CD14-positive monocyte (primary cell): Measurements from ENCODE around the gene NDUFB4. TPM values are rescaled to one million over a fixed set of nuclear protein-coding genes. Genes with fewer than 3 reads are reported as not detected.

ENCODE experiments used
- DNase-seq, 3 donors: peaks; one replicate each; pipeline ENCODE4 v3.0.0-alpha.2; 2011 to 2022
- H2AFZ ChIP-seq: 2 replicates; pipeline ENCODE4 v1.6.0; 2012; ENCODE audit warnings: mild to moderate bottlenecking, low read depth, low read length, inconsistent platforms; ENCODE audit not compliant: insufficient read depth, poor library complexity, severe bottlenecking
- H3K27ac ChIP-seq, 2 donors: 1 replicate in 1 of 2; 2 replicates in 1 of 2; pipeline ENCODE4 v1.5.1; 2012 to 2013; ENCODE audit warnings: low read length in 2 of 2, control low read depth in 1 of 2, inconsistent platforms in 1 of 2, low read depth in 1 of 2, mild to moderate bottlenecking in 1 of 2
- H3K27me3 ChIP-seq, 2 donors: one replicate each; pipeline versions ENCODE4 v1.6.0 to v1.6.1; 2011 to 2013; ENCODE audit warnings: low read length in 2 of 2; ENCODE audit not compliant: control insufficient read depth in 2 of 2, insufficient read depth in 2 of 2
- H3K36me3 ChIP-seq, 2 donors: replicated peaks in 1 of 2; 1 replicate in 1 of 2; 2 replicates in 1 of 2; pipeline versions ENCODE4 v1.5.1 to v1.6.1; 2012 to 2013; ENCODE audit warnings: low read length in 2 of 2, control low read depth in 1 of 2, inconsistent platforms in 1 of 2, mild to moderate bottlenecking in 1 of 2; ENCODE audit not compliant: insufficient read depth in 2 of 2, control insufficient read depth in 1 of 2
- H3K4me1 ChIP-seq, 2 donors: 1 replicate in 1 of 2; 2 replicates in 1 of 2; pipeline versions ENCODE4 v1.5.1 to v1.6.1; 2012 to 2013; ENCODE audit warnings: low read length in 2 of 2, control low read depth in 1 of 2, inconsistent platforms in 1 of 2, mild to moderate bottlenecking in 1 of 2, moderate library complexity in 1 of 2; ENCODE audit not compliant: insufficient read depth in 2 of 2, control insufficient read depth in 1 of 2
- H3K4me2 ChIP-seq: replicated peaks from 2 replicates; pipeline ENCODE3; 2012; ENCODE audit warnings: low read length, moderate library complexity, mild to moderate bottlenecking; ENCODE audit not compliant: poor library complexity, severe bottlenecking; ENCODE audit errors: extremely low read depth
- H3K4me3 ChIP-seq, 3 experiments: fragments of 200-600 bp in 1 of 3; sonication (generic) in 1 of 3; replicated peaks in 1 of 3; 1 replicate in 2 of 3; 2 replicates in 1 of 3; pipeline ENCODE4 v1.5.1; 2011 to 2013; ENCODE audit warnings: low read length in 3 of 3, mild to moderate bottlenecking in 3 of 3, control low read depth in 2 of 3, low read depth in 2 of 3, inconsistent platforms in 1 of 3, moderate library complexity in 1 of 3
- H3K79me2 ChIP-seq: 2 replicates; pipeline ENCODE4 v1.6.0; 2012; ENCODE audit warnings: mild to moderate bottlenecking, control low read depth, inconsistent platforms, low read length, moderate library complexity; ENCODE audit not compliant: insufficient read depth
- H3K9ac ChIP-seq: 2 replicates; pipeline ENCODE4 v1.6.0; 2017; ENCODE audit warnings: low read length, mild to moderate bottlenecking; ENCODE audit not compliant: insufficient read depth, poor library complexity, severe bottlenecking
- H3K9me3 ChIP-seq, 2 donors: replicated peaks in 1 of 2; 1 replicate in 1 of 2; 2 replicates in 1 of 2; pipeline versions ENCODE4 v1.5.1 to v1.6.1; 2012 to 2013; ENCODE audit warnings: low read length in 2 of 2, control low read depth in 1 of 2; ENCODE audit not compliant: control insufficient read depth in 1 of 2, insufficient read depth in 1 of 2
- H4K20me1 ChIP-seq: 2 replicates; pipeline ENCODE4 v1.6.0; 2012; ENCODE audit warnings: mild to moderate bottlenecking, low read length, control low read depth, moderate library complexity; ENCODE audit not compliant: insufficient read depth
- H3K27ac Mint-ChIP-seq, 7 donors: one replicate each; pipeline ENCODE4 v1.8.0; 2020; ENCODE audit warnings: mild to moderate bottlenecking in 7 of 7, mixed read lengths in 7 of 7, moderate library complexity in 6 of 7, inconsistent platforms in 2 of 7
- H3K27me3 Mint-ChIP-seq, 3 donors: one replicate each; pipeline ENCODE4 v1.8.0; 2021 to 2022; ENCODE audit warnings: low read depth in 3 of 3, mild to moderate bottlenecking in 3 of 3, mixed read lengths in 3 of 3, moderate library complexity in 3 of 3, inconsistent platforms in 1 of 3
- H3K36me3 Mint-ChIP-seq, 2 donors: one replicate each; pipeline ENCODE4 v1.8.0; 2020; ENCODE audit warnings: mixed read lengths in 2 of 2, inconsistent platforms in 1 of 2, mild to moderate bottlenecking in 1 of 2
- H3K4me1 Mint-ChIP-seq: one replicate; pipeline ENCODE4 v1.8.0; 2020; ENCODE audit warnings: mild to moderate bottlenecking, mixed read lengths
- H3K4me3 Mint-ChIP-seq, 2 donors: one replicate each; pipeline ENCODE4 v1.8.0; 2020; ENCODE audit warnings: mild to moderate bottlenecking in 2 of 2, mixed read lengths in 2 of 2, moderate library complexity in 1 of 2
- H3K9me3 Mint-ChIP-seq, 7 donors: one replicate each; pipeline ENCODE4 v1.8.0; 2020 to 2022; ENCODE audit warnings: mixed read lengths in 7 of 7, mild to moderate bottlenecking in 6 of 7, moderate library complexity in 6 of 7, inconsistent platforms in 2 of 7
- CTCF ChIP-seq: fragments of 200-600 bp; IDR thresholded peaks from one replicate; pipeline ENCODE4 v1.8.0; 2022; ENCODE audit warnings: antibody characterized with exemption, mild to moderate bottlenecking
- intact Hi-C, 2 donors: fragments of 100-400 bp; cut with micrococcal nuclease; formaldehyde crosslinking; loops; one replicate each; pipeline versions ENCODE4 v1.15.0 to v1.15.1; 2023
- polyA plus RNA-seq, 3 donors: library from polyadenylated mRNA; depleted of rRNA in 1 of 3; unstranded in 2 of 3; stranded (reverse) in 1 of 3; fragments of 300-500 nt in 2 of 3; fragments of >200 nt in 1 of 3; fragmentation: Illumina TruSeq in 2 of 3; gene quantifications; 1 replicate in 2 of 3; 2 replicates in 1 of 3; pipeline ENCODE4 v1.2.3, GENCODE V29; 2012 to 2021

Gene NDUFB4
- polyA plus RNA-seq, 3 donors, result 93.7 to 215 (median 173) TPM

- Mint-ChIP-seq H3K4me1 (peaks cover 1% of the 10 kb centered on the region), H3K4me3 (no peak overlapping the region), H3K9me3 (peaks cover 14 to 29% (median 26%) of the 10 kb centered on the region in 7 donors), H3K27ac (no peak overlapping the region), H3K36me3 (no peaks in the 10 kb centered on the region), H3K27me3 (peaks cover 0 to 3% (median 0%) of the 10 kb centered on the region in 3 donors)
- H3K9me3 ChIP-seq, result peaks cover 15 to 16% of the 10 kb centered on the region in 2 donors
- H2AFZ ChIP-seq, result no peak overlapping the region
- no peak overlapping the region for H3K27ac ChIP-seq
- H3K36me3 ChIP-seq, result no peaks in the 10 kb centered on the region
- H4K20me1 ChIP-seq, result no peaks in the 10 kb centered on the region
- no peaks in the 10 kb centered on the region for H3K27me3 ChIP-seq
- DNase-seq, result no peak
- no peak overlapping the region for H3K4me3 ChIP-seq
- H3K9ac ChIP-seq, result no peak overlapping the region
- H3K4me1 ChIP-seq, result no peaks in the 10 kb centered on the region
- no peak for TF ChIP-seq CTCF
- intact Hi-C loops, result no loop called here
- H3K79me2 ChIP-seq, result no peaks in the 10 kb centered on the region
- no peak overlapping the region for H3K4me2 ChIP-seq
These were observed 27.6 kb downstream of the NDUFB4 start for GRCh38 chr3:120623727-120624093.

GRCh38 chr3:120625159-120625586, 29.0 kb downstream of the NDUFB4 start:
- no peak overlapping the region for H3K27ac Mint-ChIP-seq
- no peaks in the 10 kb centered on the region for H3K36me3 Mint-ChIP-seq
- peaks cover 1% of the 10 kb centered on the region for H3K4me1 Mint-ChIP-seq

More at GRCh38 chr3:120625159-120625586, 29.0 kb downstream of the NDUFB4 start:
- H3K36me3 ChIP-seq, result no peaks in the 10 kb centered on the region
- Mint-ChIP-seq H3K4me3 (no peak overlapping the region), H3K9me3 (peaks cover 15 to 34% (median 27%) of the 10 kb centered on the region in 7 donors), H3K27me3 (peaks cover 0 to 3% (median 2%) of the 10 kb centered on the region in 3 donors)
- no peaks in the 10 kb centered on the region for H4K20me1 ChIP-seq
- no peak overlapping the region for H3K4me3 ChIP-seq
- no peaks in the 10 kb centered on the region for H3K79me2 ChIP-seq
- no peak overlapping the region for H2AFZ ChIP-seq
- no peak overlapping the region for H3K4me2 ChIP-seq
- no peak for DNase-seq
- no peak overlapping the region for H3K27ac ChIP-seq
- H3K4me1 ChIP-seq, result no peaks in the 10 kb centered on the region
- no peak overlapping the region for H3K9ac ChIP-seq
- TF ChIP-seq CTCF, result no peak
- intact Hi-C loops, result no loop called here
- H3K27me3 ChIP-seq, result no peaks in the 10 kb centered on the region
- H3K9me3 ChIP-seq, result peaks cover 15 to 16% of the 10 kb centered on the region in 2 donors
